ENCODE results near the gene GPC5. TPM values are rescaled to one million over a fixed set of nuclear protein-coding genes. Genes with fewer than 3 reads are reported as not detected.

The GPC5 gene
- total RNA-seq, 1 donor from 2014 or later = 0.24 TPM

GRCh38 chr13:92721620-92722019 is 1323.2 kb downstream of the GPC5 start:
- Mint-ChIP-seq H3K4me3 (no peak overlapping the region), H3K27me3 (no peaks in the 10 kb centered on the region), H3K36me3 (ENCODE audit: low read depth) (no peaks in the 10 kb centered on the region), H3K9me3 (peaks cover 12% of the 10 kb centered on the region), H3K27ac (no peak overlapping the region), H3K4me1 (no peaks in the 10 kb centered on the region)
- ChIA-PET POLR2A (no interaction called here), CTCF (no interaction called here)
- DNase-seq (no peak), ATAC-seq (ENCODE audit: low read depth) (no peak)
- TF ChIP-seq CTCF (IDR thresholded peaks at IDR 0.05) = no peak
- intact Hi-C loops (cut with micrococcal nuclease) = no loop called here

GRCh38 chr13:92727118-92727517 is 1328.7 kb downstream of the GPC5 start:
- Mint-ChIP-seq H3K27me3 (no peaks in the 10 kb centered on the region), H3K36me3 (ENCODE audit: low read depth) (no peaks in the 10 kb centered on the region), H3K27ac (no peak overlapping the region), H3K4me1 (no peaks in the 10 kb centered on the region), H3K4me3 (no peak overlapping the region), H3K9me3 (peaks cover 9% of the 10 kb centered on the region)
- DNase-seq = no peak
- CTCF ChIA-PET = no interaction called here
- no peak for ATAC-seq (ENCODE audit: low read depth)
- intact Hi-C loops (cut with micrococcal nuclease) = no loop called here
- TF ChIP-seq CTCF (IDR thresholded peaks at IDR 0.05) = no peak
- POLR2A ChIA-PET = no interaction called here

- H3K4me3 Mint-ChIP-seq = no peak overlapping the region
- no peak for DNase-seq
- no peak overlapping the region for H3K27ac Mint-ChIP-seq
- no peaks in the 10 kb centered on the region for H3K36me3 Mint-ChIP-seq (ENCODE audit: low read depth)
- no peaks in the 10 kb centered on the region for H3K27me3 Mint-ChIP-seq
- peaks cover 10% of the 10 kb centered on the region for H3K9me3 Mint-ChIP-seq
- POLR2A ChIA-PET = no interaction called here
- ATAC-seq (ENCODE audit: low read depth) = no peak
- CTCF ChIA-PET = no interaction called here
- intact Hi-C loops (cut with micrococcal nuclease) = no loop called here
- no peak for TF ChIP-seq CTCF (IDR thresholded peaks at IDR 0.05)
- H3K4me1 Mint-ChIP-seq = no peaks in the 10 kb centered on the region
Observed at GRCh38 chr13:92734068-92734467, 1335.6 kb downstream of the GPC5 start.

- Mint-ChIP-seq H3K4me3 (no peak overlapping the region), H3K9me3 (peaks cover 9% of the 10 kb centered on the region), H3K27me3 (no peaks in the 10 kb centered on the region), H3K4me1 (no peaks in the 10 kb centered on the region), H3K36me3 (ENCODE audit: low read depth) (no peaks in the 10 kb centered on the region), H3K27ac (no peak overlapping the region)
- ATAC-seq (ENCODE audit: low read depth) (no peak), DNase-seq (no peak)
- ChIA-PET CTCF (no interaction called here), POLR2A (no interaction called here)
- TF ChIP-seq CTCF (IDR thresholded peaks at IDR 0.05) = no peak
- intact Hi-C loops (cut with micrococcal nuclease) = no loop called here
Observed at GRCh38 chr13:92734545-92734944, 1336.1 kb downstream of the GPC5 start.

GRCh38 chr13:92735909-92736308 is 1337.5 kb downstream of the GPC5 start:
- POLR2A ChIA-PET = no interaction called here
- DNase-seq = no peak
- H3K4me3 Mint-ChIP-seq = no peak overlapping the region
- intact Hi-C loops (cut with micrococcal nuclease) = no loop called here
- no peak for ATAC-seq (ENCODE audit: low read depth)
- H3K9me3 Mint-ChIP-seq = peaks cover 12% of the 10 kb centered on the region
- H3K4me1 Mint-ChIP-seq = no peaks in the 10 kb centered on the region
- no peak overlapping the region for H3K27ac Mint-ChIP-seq
- H3K36me3 Mint-ChIP-seq (ENCODE audit: low read depth) = no peaks in the 10 kb centered on the region
- CTCF ChIA-PET = no interaction called here
- no peaks in the 10 kb centered on the region for H3K27me3 Mint-ChIP-seq
- TF ChIP-seq CTCF (IDR thresholded peaks at IDR 0.05) = no peak
